Urinary bladder (tissue), 4 donors: Measurements from ENCODE around the gene ENOX1. TPM values are rescaled to one million over a fixed set of nuclear protein-coding genes. Genes with fewer than 3 reads are reported as not detected.

Experiments used
- DNase-seq: peaks from one replicate; pipeline ENCODE4 v3.0.0-alpha.2; 2015; ENCODE audit errors: extremely low spot score
- H3K27ac ChIP-seq: one replicate; pipeline ENCODE4 v1.5.1; 2013; ENCODE audit warnings: low read depth, mild to moderate bottlenecking, moderate library complexity
- H3K36me3 ChIP-seq: one replicate; pipeline ENCODE4 v1.6.1; 2013; ENCODE audit warnings: mild to moderate bottlenecking, moderate library complexity; ENCODE audit not compliant: insufficient read depth
- H3K4me1 ChIP-seq: one replicate; pipeline ENCODE4 v1.6.1; 2013; ENCODE audit warnings: mild to moderate bottlenecking, moderate library complexity; ENCODE audit not compliant: insufficient read depth
- H3K4me3 ChIP-seq: one replicate; pipeline ENCODE4 v1.5.1; 2013; ENCODE audit warnings: low read depth, low read length
- WGBS: extraction: QIAGEN DNeasy Blood & Tissue Kit; methylation state at CpG from one replicate; pipeline ENCODE4 v1.1.7; 2013; 5-methylcytosine and 5-hydroxymethylcytosine counted together
- polyA plus RNA-seq: library from polyadenylated mRNA; stranded (reverse); fragments of 200-250 nt; gene quantifications from one replicate; pipeline ENCODE4 v1.2.3, GENCODE V29; 2013
- total RNA-seq: library from RNA; depleted of rRNA; stranded (reverse); fragments of >200 nt; gene quantifications from one replicate; pipeline ENCODE4 v1.2.3, GENCODE V29; 2014
- donor health status: healthy with polysubstance abuse.
- donor health status: healthy.

The ENOX1 gene
- total and polyA plus RNA-seq, 2 donors: 4.3 to 17.6 TPM

DNA sequence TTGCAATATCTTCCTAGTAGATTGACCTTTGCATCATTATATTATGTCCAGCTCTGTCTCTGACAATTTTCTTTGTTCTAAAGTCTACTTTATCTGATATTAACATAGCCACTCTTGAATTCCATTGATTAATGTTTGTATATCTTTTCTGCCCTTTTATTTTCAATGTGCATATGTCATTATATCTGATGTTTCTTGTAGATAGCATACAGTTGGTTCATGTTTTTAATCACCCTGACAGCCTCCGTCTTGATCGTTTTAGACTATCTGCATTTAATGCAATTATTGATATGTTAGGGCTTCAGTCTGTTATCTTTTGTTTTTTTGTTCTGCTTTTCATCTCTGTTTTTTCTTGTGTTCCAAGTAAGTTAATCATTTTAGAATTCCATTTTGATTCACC is 159.8 kb downstream of the ENOX1 start:
- DNase-seq: no peak
- no peaks in the 10 kb centered on the region for H3K4me1 ChIP-seq
- H3K4me3 ChIP-seq: no peak overlapping the region
- 80% methylated on average over 2 of the region's 2 CpGs for WGBS
- H3K27ac ChIP-seq: no peak overlapping the region
- H3K36me3 ChIP-seq: no peaks in the 10 kb centered on the region

DNA sequence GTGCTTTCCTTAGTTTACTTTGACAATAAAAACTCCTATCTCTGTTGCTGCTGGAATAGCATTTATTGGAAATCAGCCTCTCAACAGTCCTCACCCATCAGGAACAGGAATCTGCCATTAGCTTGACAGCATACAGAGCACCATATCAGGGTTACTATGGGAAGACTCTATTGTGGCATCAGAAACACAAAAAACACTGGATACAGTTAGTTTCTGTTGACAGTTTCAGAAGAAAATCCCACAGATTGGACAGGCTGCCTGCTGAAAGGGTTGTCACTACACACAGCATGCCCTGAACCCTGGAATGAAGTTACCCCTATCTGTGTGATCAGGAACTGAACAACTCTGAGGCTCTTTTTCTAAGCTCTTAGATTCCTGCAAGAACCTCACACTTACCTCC is 172.7 kb downstream of the ENOX1 start:
- no peak overlapping the region for H3K4me3 ChIP-seq
- no peak overlapping the region for H3K27ac ChIP-seq
- H3K4me1 ChIP-seq: no peaks in the 10 kb centered on the region
- DNase-seq: no peak
- H3K36me3 ChIP-seq: no peaks in the 10 kb centered on the region

DNA sequence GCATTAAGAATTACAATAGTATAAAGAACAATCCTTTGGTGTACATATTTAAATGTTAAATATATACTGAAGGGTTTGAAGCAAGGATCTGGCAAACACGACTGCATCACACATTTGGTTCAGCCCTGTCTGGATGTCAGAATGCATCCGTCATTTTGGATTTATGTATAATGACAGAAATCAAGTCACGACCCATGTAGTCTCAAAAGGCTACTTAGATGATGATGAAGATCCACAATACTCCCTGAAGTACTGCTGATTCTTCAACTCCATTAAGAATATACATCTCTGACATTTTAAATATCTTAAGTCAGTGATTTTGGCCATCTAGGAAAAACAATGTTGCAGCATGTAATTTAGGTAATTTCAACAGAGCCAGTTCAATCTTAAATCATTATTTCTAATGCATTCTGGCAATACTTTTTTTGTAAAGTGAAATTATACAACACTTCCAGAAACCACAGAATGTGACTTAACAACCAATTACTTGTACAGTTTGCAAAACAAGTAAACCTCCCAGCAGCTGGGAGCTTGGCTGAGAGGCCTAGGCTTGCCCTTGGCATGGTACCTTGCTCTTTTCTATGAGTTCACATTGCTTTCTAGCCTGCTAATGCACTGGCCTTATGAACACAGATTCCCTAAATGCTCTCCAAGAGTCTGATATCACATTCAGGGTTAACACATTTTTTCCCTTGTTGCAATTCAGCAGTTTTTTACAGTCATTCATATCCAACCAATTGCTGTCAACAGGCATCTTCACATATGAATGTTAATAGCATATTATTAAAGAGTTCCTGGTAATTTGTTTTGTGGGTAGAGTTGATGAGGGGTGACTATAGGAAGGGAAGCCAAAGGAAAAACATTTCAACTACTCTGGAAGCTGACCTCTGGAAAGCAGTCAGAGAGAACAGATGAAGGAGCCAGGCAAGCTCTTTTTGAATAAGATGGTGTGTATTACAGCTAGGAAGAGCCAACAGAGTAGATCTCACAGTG is 175.2 kb downstream of the ENOX1 start:
- H3K36me3 ChIP-seq: no peaks in the 10 kb centered on the region
- no peak for DNase-seq
- no peak overlapping the region for H3K4me3 ChIP-seq
- H3K4me1 ChIP-seq: no peaks in the 10 kb centered on the region
- H3K27ac ChIP-seq: no peak overlapping the region
- WGBS: 96% methylated on average over 3 of the region's 3 CpGs

DNA sequence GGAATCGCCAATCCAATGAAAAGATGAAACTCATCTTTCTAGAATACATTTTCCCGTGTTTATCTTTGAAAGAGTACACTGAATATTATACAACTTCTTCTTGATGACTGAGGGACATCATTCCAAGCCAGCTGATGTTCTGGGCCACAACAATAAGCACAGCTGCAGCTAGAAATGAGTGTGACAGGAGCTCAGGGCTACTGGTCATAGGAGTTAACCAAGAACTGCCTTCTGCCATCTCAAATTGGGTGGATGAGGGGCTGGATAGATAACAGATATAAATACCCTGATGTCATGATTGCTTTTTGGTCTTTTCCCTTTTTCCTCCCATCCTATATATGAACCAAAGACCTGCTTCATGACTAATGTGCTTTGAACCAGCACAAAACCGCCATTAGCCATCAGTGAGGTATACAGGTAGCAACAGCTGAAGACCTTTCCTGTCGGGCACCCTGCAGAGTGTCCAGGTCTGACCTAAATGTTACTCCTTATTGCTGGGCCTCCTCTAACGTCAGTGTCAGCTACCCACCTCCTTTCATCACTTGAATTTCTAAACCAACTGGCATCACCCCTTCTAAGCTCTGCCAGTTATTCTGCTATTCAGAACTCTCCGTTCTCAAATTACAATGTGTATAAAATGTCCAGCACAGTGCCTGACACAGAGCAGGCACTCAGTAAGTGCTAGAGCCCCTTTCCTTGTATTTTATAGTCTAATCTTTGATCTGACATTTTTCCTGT is 178.2 kb downstream of the ENOX1 start:
- no peaks in the 10 kb centered on the region for H3K4me1 ChIP-seq
- WGBS: 72% methylated on average over 6 of the region's 6 CpGs
- no peak overlapping the region for H3K27ac ChIP-seq
- H3K4me3 ChIP-seq: no peak overlapping the region
- no peak for DNase-seq
- H3K36me3 ChIP-seq: no peaks in the 10 kb centered on the region

DNA sequence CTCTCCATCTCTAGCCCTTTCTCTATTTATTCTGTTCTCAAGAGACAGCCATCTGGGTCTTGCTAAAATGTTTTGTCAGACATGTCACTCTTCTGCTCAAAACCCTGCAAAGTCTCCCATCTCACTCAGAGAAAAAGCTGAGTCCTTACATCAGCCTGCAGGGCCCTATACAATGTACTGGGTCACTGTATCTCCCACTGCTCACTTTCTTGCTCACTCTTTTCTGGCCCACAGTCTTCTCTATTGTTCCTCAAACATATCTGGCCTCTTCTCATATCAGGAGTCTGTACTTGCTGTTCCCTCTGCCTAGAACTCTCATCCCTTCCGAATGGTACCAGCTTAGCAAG is 189.2 kb downstream of the ENOX1 start:
- WGBS: 88% methylated on average over 1 of the region's 1 CpG
- Histone ChIP-seq H3K27ac (no peak overlapping the region), H3K36me3 (peaks cover 1% of the 10 kb centered on the region), H3K4me3 (no peak overlapping the region), H3K4me1 (no peaks in the 10 kb centered on the region)
- DNase-seq: no peak

DNA sequence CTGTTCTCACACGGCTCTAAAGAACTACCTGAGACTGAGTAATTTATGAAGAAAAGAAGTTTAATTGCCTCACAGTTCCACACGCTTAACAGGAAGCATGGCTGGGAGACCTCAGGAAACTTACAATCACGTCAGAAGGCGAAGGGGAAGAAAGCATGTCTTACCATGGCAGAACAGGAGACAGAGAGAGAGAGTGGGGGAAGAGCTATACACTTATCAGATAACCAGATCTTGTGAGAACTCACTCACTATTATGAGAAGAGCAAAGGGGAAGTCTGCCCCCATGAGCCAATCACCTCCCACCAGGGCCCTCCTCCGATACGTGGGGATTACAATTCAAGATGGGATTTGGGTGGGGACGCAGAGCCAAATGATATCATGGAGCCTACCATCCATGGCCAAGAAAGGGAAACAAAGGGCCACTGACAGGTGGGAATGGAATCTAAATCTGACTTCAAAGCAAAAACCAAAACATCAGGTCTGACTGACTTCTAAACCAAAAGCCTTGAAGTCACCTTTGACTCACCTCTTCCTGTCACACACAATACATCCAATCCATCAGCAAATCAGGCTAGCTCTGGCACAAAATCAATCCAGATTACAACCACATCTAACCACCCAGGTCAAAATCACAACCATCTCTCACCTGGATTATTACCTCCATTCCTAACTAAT is 189.7 kb downstream of the ENOX1 start:
- Histone ChIP-seq H3K4me1 (no peaks in the 10 kb centered on the region), H3K4me3 (no peak overlapping the region), H3K36me3 (peaks cover 1% of the 10 kb centered on the region), H3K27ac (no peak overlapping the region)
- 93% methylated on average over 7 of the region's 7 CpGs for WGBS
- no peak for DNase-seq

DNA sequence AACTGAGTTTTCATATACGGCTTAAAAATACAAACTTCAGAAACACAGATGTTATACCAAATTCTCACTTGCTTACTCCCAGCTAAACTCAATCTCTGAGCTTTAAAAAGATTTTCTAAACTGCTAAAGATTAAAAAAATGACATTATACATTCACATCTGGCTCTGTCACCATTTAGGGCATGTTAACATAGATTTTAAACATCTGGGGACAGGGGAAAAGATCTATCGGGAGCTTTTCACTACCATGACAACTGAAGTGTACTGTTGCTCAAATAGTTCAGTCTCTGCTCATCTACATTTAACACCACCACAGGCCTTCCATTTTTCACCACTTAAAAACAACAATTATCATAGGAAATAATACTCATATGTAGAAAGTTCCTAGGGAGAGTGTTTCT is 190.8 kb downstream of the ENOX1 start:
- Histone ChIP-seq H3K36me3 (peaks cover 1% of the 10 kb centered on the region), H3K4me3 (no peak overlapping the region), H3K4me1 (no peaks in the 10 kb centered on the region), H3K27ac (no peak overlapping the region)
- 85% methylated on average over 2 of the region's 2 CpGs for WGBS
- DNase-seq: no peak

DNA sequence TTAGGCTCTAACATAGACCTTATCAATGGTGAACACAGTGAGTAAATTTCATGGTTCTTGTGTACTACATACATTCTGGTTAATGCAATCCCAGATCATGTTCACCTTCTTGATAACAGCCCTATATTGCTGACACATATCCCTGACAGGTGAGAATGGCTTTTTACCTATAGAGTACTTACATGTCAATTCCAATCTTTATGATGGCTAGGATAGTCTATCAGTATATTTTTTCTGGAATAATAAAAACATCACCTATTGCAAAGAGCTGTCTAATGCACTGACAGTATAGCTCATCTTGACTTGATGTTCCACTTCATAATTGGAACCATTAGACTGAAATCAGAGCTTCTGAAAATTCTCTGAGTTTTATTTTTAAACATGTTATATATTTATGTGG is 199.4 kb downstream of the ENOX1 start:
- no peak for DNase-seq
- Histone ChIP-seq H3K4me3 (no peak overlapping the region), H3K36me3 (no peaks in the 10 kb centered on the region), H3K27ac (no peak overlapping the region), H3K4me1 (no peaks in the 10 kb centered on the region)

DNA sequence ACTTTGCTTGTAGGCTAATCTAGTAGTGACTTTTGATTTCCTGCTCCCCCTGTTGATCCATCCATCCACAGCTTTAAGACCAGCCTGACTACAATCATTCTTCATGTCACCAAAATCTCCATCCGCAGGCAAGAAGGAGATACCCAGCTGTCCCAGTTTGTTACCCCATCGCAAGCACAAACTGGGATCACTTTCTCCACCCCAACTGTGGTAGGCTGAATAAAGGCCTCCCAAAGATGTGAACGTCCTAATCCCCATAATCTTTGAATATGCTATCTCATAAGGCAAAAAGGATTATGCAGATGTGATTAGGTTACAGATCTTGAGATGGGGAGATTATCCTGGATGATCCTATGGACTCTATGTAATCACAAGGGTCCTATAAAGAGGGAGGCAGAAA is 202.0 kb downstream of the ENOX1 start:
- no peaks in the 10 kb centered on the region for H3K36me3 ChIP-seq
- DNase-seq: no peak
- no peak overlapping the region for H3K4me3 ChIP-seq
- H3K27ac ChIP-seq: no peak overlapping the region
- no peaks in the 10 kb centered on the region for H3K4me1 ChIP-seq
- 93% methylated on average over 3 of the region's 3 CpGs for whole genome bisulfite sequencing

DNA sequence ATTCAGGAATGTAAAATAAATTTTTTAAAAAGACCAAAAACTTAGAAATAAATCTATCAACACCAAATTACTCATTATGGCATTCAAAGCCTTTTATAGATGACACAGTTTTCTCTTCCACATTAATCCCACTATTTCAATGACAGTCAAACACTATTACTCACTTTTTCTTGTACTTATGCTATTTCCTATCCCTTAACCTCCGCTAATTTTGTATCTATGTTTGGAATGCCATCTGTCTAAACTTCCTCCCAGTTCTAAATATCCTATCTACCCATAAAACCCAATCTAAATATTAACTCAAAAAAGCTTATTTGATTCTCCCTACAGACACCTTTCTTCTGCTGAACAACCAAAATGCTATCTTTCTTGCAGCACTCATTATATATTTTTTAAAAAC is 203.5 kb downstream of the ENOX1 start:
- Histone ChIP-seq H3K36me3 (no peaks in the 10 kb centered on the region), H3K27ac (no peak overlapping the region), H3K4me3 (no peak overlapping the region), H3K4me1 (no peaks in the 10 kb centered on the region)
- no peak for DNase-seq
- 49% methylated on average over 1 of the region's 1 CpG for WGBS

DNA sequence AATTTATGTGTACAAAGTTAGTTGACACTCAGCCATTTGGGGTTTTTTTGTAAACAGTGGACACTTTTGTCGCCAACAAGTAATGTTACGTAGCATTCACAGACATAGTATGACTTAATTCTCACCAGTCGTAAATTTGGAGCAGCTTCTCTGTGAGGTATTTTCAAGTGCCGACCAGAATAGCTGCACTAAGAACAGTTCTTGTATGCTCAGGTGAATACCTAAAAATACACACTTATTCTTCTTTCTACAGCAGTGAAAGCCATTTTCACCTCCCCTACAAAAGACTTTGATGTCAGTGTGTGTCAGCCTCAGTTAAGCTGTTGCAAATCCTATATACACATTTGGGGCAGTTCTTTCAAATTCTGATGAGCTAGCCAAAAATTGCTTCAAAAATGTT is 206.5 kb downstream of the ENOX1 start:
- DNase-seq: no peak
- H3K36me3 ChIP-seq: no peaks in the 10 kb centered on the region
- H3K4me1 ChIP-seq: no peaks in the 10 kb centered on the region
- H3K27ac ChIP-seq: no peak overlapping the region
- no peak overlapping the region for H3K4me3 ChIP-seq
- 93% methylated on average over 4 of the region's 4 CpGs for WGBS

DNA sequence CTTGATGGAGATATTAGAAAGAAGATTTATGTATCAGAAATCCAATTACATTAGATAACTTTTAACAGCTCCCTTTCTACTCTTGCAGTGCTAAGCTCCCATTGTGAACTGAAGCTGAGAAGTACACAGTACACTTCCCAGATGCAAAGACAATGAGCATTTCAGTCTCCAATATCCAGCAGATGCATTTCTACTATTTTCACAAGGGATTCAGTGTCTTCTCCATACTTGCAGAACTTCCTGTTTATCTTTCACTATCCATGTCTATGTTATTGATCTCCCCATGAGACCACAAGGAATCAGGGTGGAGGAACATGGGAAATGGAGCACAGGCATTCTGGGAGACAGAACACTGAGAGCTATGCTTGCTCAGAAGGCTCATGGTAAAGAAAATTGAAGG is 207.5 kb downstream of the ENOX1 start:
- no peak for DNase-seq
- no peak overlapping the region for H3K4me3 ChIP-seq
- no peaks in the 10 kb centered on the region for H3K36me3 ChIP-seq
- H3K27ac ChIP-seq: no peak overlapping the region
- H3K4me1 ChIP-seq: no peaks in the 10 kb centered on the region

DNA sequence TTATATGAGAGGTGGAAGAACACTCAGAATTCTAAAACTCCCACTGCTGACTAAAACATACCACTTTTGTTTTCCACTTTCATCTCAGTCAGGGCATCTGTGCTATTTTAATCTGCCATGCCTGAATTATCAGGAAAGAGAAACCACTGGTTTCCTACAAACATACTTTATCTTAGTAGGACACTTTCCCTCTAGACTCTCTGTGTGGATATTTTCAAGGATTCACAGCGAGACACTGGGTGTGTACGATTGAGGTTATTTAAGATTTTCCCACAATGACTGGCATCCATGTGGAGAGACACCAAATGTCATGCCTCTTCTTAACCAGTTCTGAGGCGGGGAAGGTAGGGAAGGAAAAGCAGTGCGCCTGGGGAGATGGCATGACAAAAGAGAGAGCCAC is 212.2 kb downstream of the ENOX1 start:
- 80% methylated on average over 4 of the region's 4 CpGs for WGBS
- no peak for DNase-seq
- no peak overlapping the region for H3K27ac ChIP-seq
- H3K36me3 ChIP-seq: no peaks in the 10 kb centered on the region
- no peak overlapping the region for H3K4me3 ChIP-seq
- no peaks in the 10 kb centered on the region for H3K4me1 ChIP-seq
